IPS DF 19.7 (cell line): ENCODE measurements around the gene PIK3C2G.

Experiments
- DNase-seq: peaks from one replicate; pipeline ENCODE4 v3.0.0-alpha.2; 2013; ENCODE audit warnings: low read depth, low spot score

Gene PIK3C2G

DNA sequence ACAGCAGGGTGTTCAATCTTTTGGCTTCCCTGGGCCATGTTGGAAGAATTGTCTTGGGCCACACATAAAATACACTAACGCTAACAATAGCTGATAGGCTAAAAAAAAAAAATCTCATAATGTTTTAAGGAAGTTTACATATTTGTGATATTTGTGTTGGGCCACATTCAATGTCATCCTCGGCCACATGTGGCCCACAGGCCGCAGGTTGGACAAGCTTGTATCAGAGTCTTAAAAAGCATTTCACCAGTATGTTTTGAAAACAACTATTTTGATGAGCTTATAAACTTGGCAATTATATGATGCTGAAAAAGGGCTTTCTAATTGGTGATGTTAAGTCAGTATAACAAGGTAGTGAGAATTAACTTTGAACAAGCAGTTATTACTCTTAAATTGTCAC, 78.9 kb downstream of the PIK3C2G start:
- DNase-seq, result no peak

DNA sequence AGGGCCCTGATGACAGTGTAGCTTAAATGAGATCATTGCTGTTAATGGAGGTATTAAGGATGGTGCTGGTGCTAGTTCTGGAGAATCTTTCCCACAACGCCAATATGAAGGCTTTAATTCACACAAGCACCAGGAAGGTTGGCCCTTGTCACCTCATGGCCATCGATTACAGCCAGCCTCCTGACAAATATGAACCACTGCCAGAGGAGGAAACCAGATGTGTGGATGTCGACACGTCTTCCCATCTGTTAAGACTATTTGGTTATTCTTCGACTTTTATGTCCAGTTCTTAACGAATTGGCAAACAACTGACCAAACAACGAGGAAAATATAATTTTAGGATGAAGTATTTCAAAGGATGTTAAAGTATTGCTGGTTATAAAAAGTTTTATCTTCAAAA, 79.5 kb downstream of the PIK3C2G start:
- no peak for DNase-seq

DNA sequence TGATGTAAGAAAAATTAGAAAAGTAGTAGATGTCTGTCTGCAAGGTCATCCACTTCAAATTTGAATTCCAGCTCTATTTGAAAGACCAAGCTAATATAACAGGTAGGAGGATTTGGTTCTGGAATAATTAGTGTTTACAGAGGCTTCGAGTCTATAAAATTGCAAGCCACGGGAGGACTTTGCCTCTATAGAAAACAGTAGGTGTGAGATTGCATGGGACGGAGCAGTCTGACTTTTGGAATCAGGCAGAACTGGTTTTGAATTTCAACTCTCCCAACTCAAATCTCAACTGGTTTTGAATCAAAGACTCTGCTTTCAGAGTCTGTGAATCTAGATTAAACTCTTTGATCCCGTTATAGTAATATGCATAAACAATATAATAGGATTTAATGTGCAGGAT, 82.4 kb downstream of the PIK3C2G start:
- no peak for DNase-seq

GRCh38 chr12:18345021-18345735, 83.9 kb downstream of the PIK3C2G start:
- no peak for DNase-seq

- DNase-seq, result no peak
Observed at GRCh38 chr12:18352312-18352711, 91.0 kb downstream of the PIK3C2G start.

- DNase-seq, result no peak
Observed at GRCh38 chr12:18355429-18355828, 94.1 kb downstream of the PIK3C2G start.

GRCh38 chr12:18358077-18358476, 96.8 kb downstream of the PIK3C2G start:
- DNase-seq, result no peak

DNA sequence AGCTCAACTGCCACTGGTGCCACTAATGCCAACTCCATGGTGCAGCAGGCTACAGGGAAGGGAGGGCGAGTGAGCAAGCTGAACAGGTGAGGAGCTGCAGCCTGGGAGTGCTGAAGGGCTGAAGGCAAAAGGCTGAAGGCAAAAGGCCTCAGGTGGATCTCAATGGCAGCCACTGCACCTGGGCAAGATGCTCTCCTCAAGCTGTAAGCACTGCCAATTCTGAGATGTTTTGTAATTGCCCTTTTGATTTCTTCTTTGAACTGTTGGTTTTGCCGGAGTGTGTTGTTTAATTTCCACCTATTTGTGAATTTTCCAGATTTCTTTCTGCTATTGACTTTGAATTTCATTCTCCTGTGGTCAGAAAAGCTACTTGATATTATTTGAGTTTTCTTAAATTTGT, 97.6 kb downstream of the PIK3C2G start:
- DNase-seq, result no peak

GRCh38 chr12:18361433-18361832, 100.1 kb downstream of the PIK3C2G start:
- DNase-seq, result no peak

GRCh38 chr12:18363321-18363720, 102.0 kb downstream of the PIK3C2G start:
- no peak for DNase-seq

DNA sequence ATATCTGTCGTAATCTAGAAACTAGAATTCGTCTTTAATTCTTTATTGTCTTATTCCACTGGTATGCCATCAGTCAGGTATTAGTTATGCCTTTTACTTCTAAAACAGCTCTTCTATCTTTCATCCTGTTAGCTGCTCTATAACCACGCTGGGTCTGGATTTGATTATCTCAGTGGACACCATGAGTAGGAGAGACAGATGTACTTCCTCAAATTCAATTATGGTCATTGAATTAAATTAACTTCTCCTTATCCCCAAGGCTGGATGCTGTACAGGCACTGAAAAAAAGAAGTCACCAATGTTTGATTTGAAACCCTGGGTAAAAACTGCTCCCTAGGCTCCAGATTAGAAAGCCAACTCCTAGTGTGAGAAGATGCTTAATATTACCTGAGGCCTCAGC, 107.3 kb downstream of the PIK3C2G start:
- no peak for DNase-seq

- no peak for DNase-seq
Observed at GRCh38 chr12:18373181-18373580, 111.9 kb downstream of the PIK3C2G start.

DNA sequence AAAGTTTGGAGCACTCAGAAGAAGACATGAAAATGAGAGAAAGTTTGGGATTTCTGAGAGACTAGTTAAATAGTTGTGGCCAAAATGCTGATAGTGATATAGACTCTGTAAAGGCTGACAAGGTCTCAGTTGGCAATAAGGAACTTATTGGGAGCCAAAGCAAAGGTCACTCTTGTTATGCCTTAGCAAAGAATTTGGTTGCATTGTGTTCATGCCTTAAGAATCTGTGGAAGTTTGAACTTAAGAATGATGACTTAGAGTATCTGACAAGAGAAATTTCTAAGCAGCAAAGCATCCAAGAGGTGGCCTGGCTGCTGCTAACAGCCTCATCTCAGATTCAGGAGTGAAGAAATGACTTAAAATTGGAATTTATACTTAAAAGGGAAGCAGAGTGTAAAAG, 113.8 kb downstream of the PIK3C2G start:
- no peak for DNase-seq

DNA sequence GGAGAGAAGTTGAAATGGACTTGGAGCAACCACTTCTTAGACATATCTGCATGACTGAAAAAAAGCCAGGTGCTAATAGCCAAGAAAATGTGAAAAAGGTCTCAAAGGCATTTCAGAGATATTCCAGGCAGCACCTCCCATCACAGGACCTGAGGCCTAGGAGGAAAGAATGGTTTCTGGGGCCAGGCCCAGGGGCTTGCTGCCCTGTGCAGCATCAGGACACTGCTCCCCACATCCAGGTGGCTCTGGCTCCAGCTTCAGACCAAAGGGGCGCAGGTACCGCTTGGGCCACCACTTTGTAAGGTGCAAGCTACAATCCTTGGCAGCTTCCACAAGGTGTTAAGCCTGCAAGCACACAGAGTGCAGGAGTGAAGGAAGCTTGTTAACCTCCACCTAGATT, 114.3 kb downstream of the PIK3C2G start:
- no peak for DNase-seq

DNA sequence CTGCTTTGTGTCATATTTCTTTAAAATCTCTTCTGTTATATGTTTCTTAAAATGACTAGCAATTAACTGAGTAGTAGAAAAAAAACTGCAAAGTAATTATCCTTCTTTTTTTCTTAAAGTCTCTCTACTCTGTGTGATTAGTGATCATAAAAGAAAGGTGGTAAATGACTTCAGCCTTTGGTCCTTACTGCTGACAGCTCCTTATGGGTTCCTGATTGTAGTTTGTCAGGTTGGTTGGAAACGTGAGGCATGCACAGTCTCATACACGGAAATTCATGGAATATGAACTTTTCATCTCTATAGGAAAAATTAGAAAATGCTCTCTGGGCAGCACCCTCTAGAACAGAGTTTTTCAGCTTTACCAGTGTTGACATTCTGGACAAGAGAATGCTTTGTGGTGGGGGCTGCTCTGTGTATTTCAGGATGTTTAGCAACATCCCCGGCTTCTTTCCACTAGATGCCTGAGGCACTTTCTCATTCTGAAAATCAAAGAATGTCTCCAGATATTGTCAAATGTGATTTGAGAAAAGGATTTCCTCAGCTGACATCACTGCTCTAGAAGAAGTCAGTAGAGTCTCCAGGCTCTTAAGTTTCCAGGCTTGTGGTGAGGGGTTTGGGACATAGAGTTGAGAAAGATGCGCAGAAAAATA, 121.0 kb downstream of the PIK3C2G start:
- no peak for DNase-seq

- no peak for DNase-seq
Observed at GRCh38 chr12:18383203-18383602, 121.9 kb downstream of the PIK3C2G start.

DNA sequence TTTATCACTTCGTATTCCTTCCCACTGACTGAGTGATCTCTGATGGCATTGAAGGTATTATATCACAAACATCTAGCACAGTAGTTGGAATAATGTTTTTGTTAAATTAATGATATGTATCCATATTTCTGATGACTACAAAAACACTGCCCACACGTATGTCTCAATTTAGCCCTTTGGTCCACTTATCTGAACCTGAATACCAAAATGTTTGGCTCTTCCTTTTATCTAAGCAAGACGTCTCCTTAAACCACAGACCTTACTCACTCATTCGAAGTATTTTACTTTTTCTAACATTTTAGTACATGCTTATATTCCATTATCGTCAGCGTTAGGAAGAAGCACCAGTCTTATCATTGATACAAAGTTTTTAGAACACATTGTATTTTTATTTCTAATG, 126.4 kb downstream of the PIK3C2G start:
- no peak for DNase-seq

DNA sequence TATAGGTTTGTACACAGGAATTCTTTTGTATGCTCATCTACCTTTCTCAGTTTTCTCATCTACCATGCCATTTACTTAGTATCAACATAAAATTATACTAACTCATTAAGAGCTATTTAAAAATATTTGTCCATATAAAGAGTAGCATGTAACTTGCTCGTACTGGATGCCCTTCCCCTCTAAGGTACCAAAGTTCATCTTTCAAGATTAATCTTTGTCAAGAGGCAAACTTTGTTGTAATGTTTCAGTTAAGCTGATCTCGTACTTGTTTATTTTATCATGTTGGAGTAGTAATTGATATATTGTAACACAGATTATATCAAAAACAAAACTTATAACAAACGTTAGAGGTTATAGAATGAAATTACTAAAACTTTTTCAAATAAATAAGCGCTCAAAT, 128.5 kb downstream of the PIK3C2G start:
- DNase-seq, result no peak

DNA sequence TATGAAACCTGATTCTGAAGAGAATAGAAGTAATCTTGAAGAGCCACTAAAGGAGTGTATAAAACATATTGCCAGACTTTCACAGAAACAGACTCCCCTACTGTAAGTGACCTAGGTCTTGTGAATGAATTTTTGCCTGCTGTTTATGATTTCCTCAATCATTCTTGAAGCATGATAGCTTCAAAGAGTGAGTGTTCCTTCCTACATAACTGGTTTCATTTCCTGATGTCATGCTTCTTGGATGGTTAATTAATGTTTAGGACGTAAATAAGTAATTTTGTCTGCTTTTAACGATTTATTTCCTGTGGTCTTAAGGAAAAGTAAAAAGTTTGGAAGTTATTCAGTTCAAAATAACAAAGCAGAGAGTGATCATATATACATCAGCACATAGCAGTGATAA, 129.8 kb downstream of the PIK3C2G start:
- DNase-seq, result no peak

- no peak for DNase-seq
Observed at GRCh38 chr12:18394742-18395141, 133.4 kb downstream of the PIK3C2G start.

GRCh38 chr12:18400186-18400585, 138.9 kb downstream of the PIK3C2G start:
- DNase-seq, result no peak

DNA sequence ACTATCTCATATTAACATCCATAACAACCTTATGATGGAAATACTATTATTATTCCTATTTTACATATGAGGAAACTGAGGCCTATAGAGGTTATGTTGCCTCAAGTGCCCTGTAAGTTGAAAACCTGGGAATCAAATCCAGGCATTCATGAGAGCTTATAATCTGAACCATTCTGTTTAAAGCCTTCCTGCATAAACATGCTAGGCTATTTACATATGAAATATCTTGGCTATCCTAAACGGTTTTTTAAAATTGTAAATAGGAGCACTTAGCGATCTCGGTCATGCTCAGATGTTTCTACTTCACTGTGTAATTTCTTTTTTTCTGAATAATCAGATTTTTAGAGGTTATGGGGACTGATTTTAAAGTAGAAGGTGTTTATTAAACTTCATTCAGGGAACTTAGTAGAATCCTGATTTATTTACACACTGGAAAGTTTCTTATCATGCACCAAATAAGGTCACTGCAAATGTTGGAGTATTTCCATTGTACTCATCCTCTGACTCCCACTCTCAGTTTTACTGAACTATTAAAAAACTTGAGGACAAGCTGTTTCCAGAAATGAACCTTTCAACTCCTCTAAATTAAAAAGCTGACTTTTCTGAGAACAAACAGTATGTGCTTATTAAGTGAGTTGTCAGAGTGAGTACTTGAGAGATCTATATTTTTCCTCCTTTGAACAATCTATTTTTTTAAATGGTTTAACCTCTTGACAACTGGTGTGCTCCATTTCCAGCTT, 141.7 kb downstream of the PIK3C2G start:
- no peak for DNase-seq

DNA sequence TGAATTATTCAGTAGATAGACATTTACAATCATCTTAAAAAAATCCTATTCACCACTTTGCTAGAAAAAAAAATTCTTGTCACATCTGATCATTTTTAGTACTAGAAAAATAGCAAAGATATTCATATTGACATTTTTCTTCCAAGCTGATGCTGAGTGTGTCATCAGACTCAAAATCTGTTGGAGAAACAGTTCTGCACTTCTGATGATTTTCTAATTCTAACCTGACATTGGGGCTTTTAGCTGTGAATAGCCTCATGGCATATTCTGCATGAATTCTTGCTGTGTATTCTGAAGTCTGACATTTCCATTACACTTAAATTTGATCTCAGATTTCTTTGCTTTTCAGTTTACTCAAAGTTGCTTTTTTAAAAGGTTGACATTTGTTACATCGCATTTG, 150.1 kb downstream of the PIK3C2G start:
- no peak for DNase-seq
